Measurements from ENCODE around the gene ZDHHC4. TPM values are rescaled to one million over a fixed set of nuclear protein-coding genes. Genes with fewer than 3 reads are reported as not detected.
"Not testable (repeated sequence)": the region's sequence is repeated elsewhere in the genome, so short reads cannot be mapped to it uniquely, and the experiment has no call there.

The ZDHHC4 gene
- total RNA-seq, 1 donor from 2014 or later: 63.5 TPM

DNA sequence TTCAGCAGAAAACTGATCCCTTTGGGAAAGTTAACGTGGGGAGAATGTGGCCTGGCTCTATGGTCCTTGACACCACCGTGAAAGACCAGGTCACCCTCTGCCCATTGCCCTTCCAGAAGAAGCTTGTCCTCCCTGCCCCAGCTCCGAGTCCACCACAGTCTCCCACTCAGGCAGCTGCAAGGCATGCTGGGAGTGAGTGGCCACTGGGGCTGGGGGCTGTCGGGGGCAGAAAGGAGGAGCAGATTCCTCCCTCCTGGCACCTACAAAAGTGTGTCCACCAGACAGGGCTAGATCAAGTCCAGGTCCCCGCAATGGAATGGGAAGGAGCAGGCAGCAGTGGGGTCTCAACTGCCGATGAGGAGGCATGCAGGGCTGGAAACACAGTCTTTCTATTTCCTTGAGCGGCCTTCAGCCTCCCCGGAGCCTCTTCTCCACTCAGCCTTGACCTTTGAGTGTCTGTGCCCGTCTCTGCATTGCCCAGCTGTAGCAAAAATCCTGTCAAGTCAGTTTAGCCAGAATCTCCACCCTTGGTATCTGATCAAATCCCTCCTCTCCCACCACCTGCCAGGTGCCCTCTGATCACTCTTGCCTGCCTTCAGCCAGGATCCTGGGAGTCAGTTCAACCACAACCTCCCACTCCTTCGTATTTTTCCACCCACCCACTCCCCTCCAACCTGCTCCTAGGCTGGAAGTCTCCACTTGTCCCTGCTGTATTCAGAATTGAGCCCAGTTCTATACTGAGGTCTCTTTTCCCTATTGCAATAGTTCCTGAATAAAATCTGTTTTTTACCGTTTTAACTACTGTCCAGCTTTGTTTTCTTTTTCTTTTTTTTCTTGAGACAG is 53.0 kb downstream of the ZDHHC4 start:
- no peaks in the 10 kb centered on the region for H3K9me3 Mint-ChIP-seq (ENCODE audit: unreplicated experiment)
- H3K4me3 Mint-ChIP-seq (ENCODE audit: unreplicated experiment): no peak overlapping the region
- H3K4me1 Mint-ChIP-seq (ENCODE audit: unreplicated experiment): no peaks in the 10 kb centered on the region
- no peaks in the 10 kb centered on the region for H3K27me3 Mint-ChIP-seq (ENCODE audit: unreplicated experiment)
- TF ChIP-seq, protein P1, sequence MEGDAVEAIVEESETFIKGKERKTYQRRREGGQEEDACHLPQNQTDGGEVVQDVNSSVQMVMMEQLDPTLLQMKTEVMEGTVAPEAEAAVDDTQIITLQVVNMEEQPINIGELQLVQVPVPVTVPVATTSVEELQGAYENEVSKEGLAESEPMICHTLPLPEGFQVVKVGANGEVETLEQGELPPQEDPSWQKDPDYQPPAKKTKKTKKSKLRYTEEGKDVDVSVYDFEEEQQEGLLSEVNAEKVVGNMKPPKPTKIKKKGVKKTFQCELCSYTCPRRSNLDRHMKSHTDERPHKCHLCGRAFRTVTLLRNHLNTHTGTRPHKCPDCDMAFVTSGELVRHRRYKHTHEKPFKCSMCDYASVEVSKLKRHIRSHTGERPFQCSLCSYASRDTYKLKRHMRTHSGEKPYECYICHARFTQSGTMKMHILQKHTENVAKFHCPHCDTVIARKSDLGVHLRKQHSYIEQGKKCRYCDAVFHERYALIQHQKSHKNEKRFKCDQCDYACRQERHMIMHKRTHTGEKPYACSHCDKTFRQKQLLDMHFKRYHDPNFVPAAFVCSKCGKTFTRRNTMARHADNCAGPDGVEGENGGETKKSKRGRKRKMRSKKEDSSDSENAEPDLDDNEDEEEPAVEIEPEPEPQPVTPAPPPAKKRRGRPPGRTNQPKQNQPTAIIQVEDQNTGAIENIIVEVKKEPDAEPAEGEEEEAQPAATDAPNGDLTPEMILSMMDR (IDR thresholded peaks at IDR 0.05): no peak
- DNase-seq (ENCODE audit: extremely low spot score, unreplicated experiment): no peak
- H3K27ac Mint-ChIP-seq (ENCODE audit: unreplicated experiment): no peak overlapping the region
- no peaks in the 10 kb centered on the region for H3K36me3 Mint-ChIP-seq (ENCODE audit: unreplicated experiment)

- no peak for DNase-seq (ENCODE audit: extremely low spot score, unreplicated experiment)
- H3K4me1 Mint-ChIP-seq (ENCODE audit: unreplicated experiment): peaks cover 4% of the 10 kb centered on the region
- TF ChIP-seq, protein P1 (IDR thresholded peaks at IDR 0.05): no peak
- no peaks in the 10 kb centered on the region for H3K27me3 Mint-ChIP-seq (ENCODE audit: unreplicated experiment)
- no peak overlapping the region for H3K4me3 Mint-ChIP-seq (ENCODE audit: unreplicated experiment)
- no peak overlapping the region for H3K27ac Mint-ChIP-seq (ENCODE audit: unreplicated experiment)
- H3K36me3 Mint-ChIP-seq (ENCODE audit: unreplicated experiment): no peaks in the 10 kb centered on the region
- H3K9me3 Mint-ChIP-seq (ENCODE audit: unreplicated experiment): no peaks in the 10 kb centered on the region
These were observed 54.4 kb downstream of the ZDHHC4 start for GRCh38 chr7:6631605-6632004.

DNA sequence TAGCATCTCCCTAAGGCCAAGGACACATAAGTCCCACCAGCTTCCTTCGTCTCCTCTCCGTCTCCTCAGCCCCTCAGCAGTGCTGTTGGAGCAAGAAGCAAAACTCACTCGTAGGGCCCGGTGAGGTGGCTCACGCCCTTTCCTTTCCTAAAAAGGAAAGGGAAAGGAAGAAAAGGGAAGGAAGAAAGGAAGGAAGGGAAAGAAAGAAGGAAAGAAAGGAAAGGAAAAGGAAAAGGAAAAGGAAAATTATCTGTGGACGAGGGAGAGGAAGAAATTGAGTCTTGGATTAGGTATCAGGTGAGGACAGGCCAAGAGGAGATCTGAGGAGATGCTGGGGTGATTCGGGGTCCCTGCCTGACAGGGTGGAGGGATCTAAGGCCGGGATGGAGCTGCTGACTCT is 56.8 kb downstream of the ZDHHC4 start:
- H3K4me3 Mint-ChIP-seq (ENCODE audit: unreplicated experiment): no peak overlapping the region
- TF ChIP-seq, protein P1 (IDR thresholded peaks at IDR 0.05): no peak

DNA sequence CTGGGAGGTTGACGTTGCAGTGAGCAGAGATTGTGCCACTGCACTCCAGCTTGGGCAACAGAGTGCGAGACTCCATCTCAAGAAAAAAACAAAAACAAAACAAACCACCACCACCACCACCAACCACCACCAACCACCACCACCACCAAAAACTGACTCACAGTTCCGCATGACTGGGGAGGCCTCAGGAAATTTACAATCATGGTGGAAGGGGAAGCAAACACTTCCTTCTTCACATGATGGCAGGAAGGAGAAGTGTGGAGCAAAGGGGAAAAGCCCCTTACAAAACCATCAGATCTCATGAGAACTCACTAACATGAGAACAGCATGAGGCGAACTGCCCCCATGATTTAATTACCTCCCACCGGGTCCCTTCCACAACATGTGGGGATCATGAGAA is 57.7 kb downstream of the ZDHHC4 start:
- peaks cover 23% of the 10 kb centered on the region for H3K4me1 Mint-ChIP-seq (ENCODE audit: unreplicated experiment)
- H3K27ac Mint-ChIP-seq (ENCODE audit: unreplicated experiment); H3K36me3 Mint-ChIP-seq (ENCODE audit: unreplicated experiment); H3K9me3 Mint-ChIP-seq (ENCODE audit: unreplicated experiment); DNase-seq (ENCODE audit: extremely low spot score, unreplicated experiment); H3K27me3 Mint-ChIP-seq (ENCODE audit: unreplicated experiment): not testable (repeated sequence)
- H3K4me3 Mint-ChIP-seq (ENCODE audit: unreplicated experiment): peak overlapping the region; percentile 35

More for the DNA sequence above, 56.8 kb downstream of the ZDHHC4 start:
- DNase-seq (ENCODE audit: extremely low spot score, unreplicated experiment): no peak
- Mint-ChIP-seq H3K27ac (ENCODE audit: unreplicated experiment) (no peak overlapping the region), H3K27me3 (ENCODE audit: unreplicated experiment) (no peaks in the 10 kb centered on the region), H3K36me3 (ENCODE audit: unreplicated experiment) (peaks cover 2% of the 10 kb centered on the region), H3K4me1 (ENCODE audit: unreplicated experiment) (peaks cover 17% of the 10 kb centered on the region), H3K9me3 (ENCODE audit: unreplicated experiment) (no peaks in the 10 kb centered on the region)

DNA sequence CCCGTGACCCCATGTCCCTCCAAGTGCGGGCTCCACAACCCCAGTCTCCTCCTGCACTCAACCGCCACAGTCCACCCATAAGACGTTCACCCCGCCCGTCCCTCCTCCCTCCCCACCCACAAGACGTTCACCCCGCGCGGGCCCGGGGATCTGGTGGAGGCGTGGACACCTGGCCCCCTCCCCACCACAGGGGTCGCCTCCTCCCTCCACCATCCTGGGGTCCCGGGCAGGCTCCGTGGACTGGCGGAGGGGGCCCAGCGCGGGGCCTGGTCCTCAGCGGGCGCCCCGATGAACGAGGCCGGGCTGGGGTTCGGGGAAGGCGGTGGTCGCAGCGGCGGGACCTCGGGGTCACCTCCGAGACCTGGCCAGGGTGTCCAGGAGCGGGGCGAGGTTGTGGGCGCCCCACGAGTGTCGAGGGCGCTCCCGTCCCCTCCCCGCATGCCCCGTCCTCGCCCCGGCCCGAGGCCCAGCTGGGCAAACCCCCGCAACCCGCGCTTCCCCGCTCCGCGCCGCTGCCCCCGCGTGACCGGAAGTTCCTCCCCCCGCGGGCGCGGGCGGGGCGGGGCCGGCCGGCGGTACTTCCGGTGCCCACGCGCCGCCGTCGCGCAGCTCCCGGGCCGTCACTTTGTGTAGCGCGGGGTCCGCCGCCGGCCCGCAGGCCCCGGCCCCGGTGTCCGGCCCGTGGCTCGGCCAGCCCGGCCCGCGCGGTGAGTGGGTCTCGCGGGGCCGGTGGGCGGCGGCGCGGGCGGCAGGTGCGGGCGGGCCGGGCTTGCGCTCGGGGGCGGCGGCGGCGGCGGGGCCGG is 59.7 kb downstream of the ZDHHC4 start, which contains the start of gene ZNF316:
TSS of gene ZNF316 (plus strand) at position 578 of the 803 bp plus-strand sequence. CDS start 5,092 bp downstream, outside the sequence.
- Mint-ChIP-seq H3K36me3 (ENCODE audit: unreplicated experiment) (peaks cover 13% of the 10 kb centered on the region), H3K27me3 (ENCODE audit: unreplicated experiment) (no peaks in the 10 kb centered on the region), H3K4me3 (ENCODE audit: unreplicated experiment) (peak within 1 kb of the TSS; percentile 80), H3K4me1 (ENCODE audit: unreplicated experiment) (peaks cover 25% of the 10 kb centered on the region), H3K9me3 (ENCODE audit: unreplicated experiment) (no peaks in the 10 kb centered on the region), H3K27ac (ENCODE audit: unreplicated experiment) (peak within 1 kb of the TSS; percentile 66)
- TF ChIP-seq, protein P1 (IDR thresholded peaks at IDR 0.05): no peak
- no peak for DNase-seq (ENCODE audit: extremely low spot score, unreplicated experiment)
